Mesenchymal stem cell (in vitro differentiated cells and primary cell): Measurements from ENCODE around the gene LTC4S.
"Not testable (repeated sequence)": the region's sequence is repeated elsewhere in the genome, so short reads cannot be mapped to it uniquely, and the experiment has no call there.

Source experiments
- DNase-seq: peaks from one replicate; pipeline ENCODE4 v3.0.0-alpha.2; 2013
- H2AFZ ChIP-seq: one replicate; pipeline ENCODE4 v1.6.1; 2013; ENCODE audit warnings: low read depth, mild to moderate bottlenecking, control low read depth, inconsistent platforms, low read length, moderate library complexity
- H2AK5ac ChIP-seq: 2 replicates; pipeline ENCODE4 v1.6.1; 2013; ENCODE audit warnings: low read length, moderate library complexity, mild to moderate bottlenecking, inconsistent platforms; ENCODE audit not compliant: severe bottlenecking
- H2BK120ac ChIP-seq: one replicate; pipeline ENCODE4 v1.6.1; 2013; ENCODE audit warnings: low read depth, mild to moderate bottlenecking, inconsistent platforms, low read length, moderate library complexity
- H2BK12ac ChIP-seq, 2 experiments: one replicate each; pipeline ENCODE4 v1.6.1; 2013; ENCODE audit warnings: inconsistent platforms in 2 of 2, low read length in 2 of 2, mild to moderate bottlenecking in 2 of 2, moderate library complexity in 2 of 2, control low read depth in 1 of 2
- H2BK15ac ChIP-seq: one replicate; pipeline ENCODE4 v1.6.1; 2013; ENCODE audit warnings: mild to moderate bottlenecking, low read depth, inconsistent platforms; ENCODE audit not compliant: poor library complexity, severe bottlenecking
- H2BK5ac ChIP-seq: 2 replicates; pipeline ENCODE4 v1.6.1; 2013; ENCODE audit warnings: low read depth, mild to moderate bottlenecking, low read length, control low read depth, inconsistent platforms; ENCODE audit not compliant: poor library complexity, severe bottlenecking
- H3K14ac ChIP-seq, 2 experiments: one replicate each; pipeline ENCODE4 v1.6.1; 2013; ENCODE audit warnings: inconsistent platforms in 2 of 2, low read length in 2 of 2, control low read depth in 1 of 2, mild to moderate bottlenecking in 1 of 2, moderate library complexity in 1 of 2
- H3K18ac ChIP-seq, 2 experiments: one replicate each; pipeline ENCODE4 v1.6.1; 2013; ENCODE audit warnings: inconsistent platforms in 2 of 2, low read length in 2 of 2, control low read depth in 1 of 2, low read depth in 1 of 2, mild to moderate bottlenecking in 1 of 2
- H3K23ac ChIP-seq, 2 experiments: one replicate each; pipeline ENCODE4 v1.6.1; 2013; ENCODE audit warnings: inconsistent platforms in 2 of 2, low read length in 2 of 2, mild to moderate bottlenecking in 2 of 2, moderate library complexity in 2 of 2, control low read depth in 1 of 2
- H3K27ac ChIP-seq: 2 replicates; pipeline ENCODE4 v1.5.1; 2013; ENCODE audit warnings: mild to moderate bottlenecking, moderate library complexity, low read length, control low read depth, inconsistent platforms; ENCODE audit not compliant: poor library complexity, severe bottlenecking
- H3K27me3 ChIP-seq, 2 experiments: 2 replicates each; pipeline versions ENCODE4 v1.6.1 to v1.7.0; 2013; ENCODE audit warnings: low read length in 2 of 2, mild to moderate bottlenecking in 2 of 2, moderate library complexity in 2 of 2, control low read depth in 1 of 2, inconsistent platforms in 1 of 2; ENCODE audit not compliant: control insufficient read depth in 1 of 2, insufficient read depth in 1 of 2
- H3K36me3 ChIP-seq, 2 experiments: 2 replicates each; pipeline versions ENCODE4 v1.6.1 to v1.7.0; 2013; ENCODE audit warnings: low read length in 2 of 2, control low read depth in 1 of 2, inconsistent platforms in 1 of 2, low read depth in 1 of 2, mild to moderate bottlenecking in 1 of 2; ENCODE audit not compliant: insufficient read depth in 2 of 2, control insufficient read depth in 1 of 2
- H3K4ac ChIP-seq, 2 experiments: one replicate each; pipeline ENCODE4 v1.6.1; 2013; ENCODE audit warnings: inconsistent platforms in 2 of 2, low read length in 2 of 2, mild to moderate bottlenecking in 2 of 2, moderate library complexity in 2 of 2, control low read depth in 1 of 2, low read depth in 1 of 2
- H3K4me1 ChIP-seq: 2 replicates; pipeline ENCODE4 v1.6.1; 2013; ENCODE audit warnings: low read depth, low read length, control low read depth; ENCODE audit not compliant: control insufficient read depth, insufficient read depth
- H3K4me2 ChIP-seq: 2 replicates; pipeline ENCODE4 v1.6.1; 2013; ENCODE audit warnings: low read length, mild to moderate bottlenecking, inconsistent platforms; ENCODE audit not compliant: poor library complexity, severe bottlenecking
- H3K4me3 ChIP-seq, 2 experiments: 2 replicates each; pipeline versions ENCODE4 v1.5.1 to v1.7.0; 2013; ENCODE audit warnings: low read length in 2 of 2, mild to moderate bottlenecking in 2 of 2, control low read depth in 1 of 2, low read depth in 1 of 2; ENCODE audit not compliant: insufficient read depth in 1 of 2
- H3K79me1 ChIP-seq: replicated peaks from 2 replicates; pipeline ENCODE4 v1.6.1; 2013; ENCODE audit warnings: mild to moderate bottlenecking, control low read depth, low read length, inconsistent platforms; ENCODE audit not compliant: poor library complexity, severe bottlenecking
- H3K9ac ChIP-seq: 2 replicates; pipeline ENCODE4 v1.7.0; 2013; ENCODE audit warnings: mild to moderate bottlenecking, low read length, moderate library complexity
- H3K9me3 ChIP-seq: 2 replicates; pipeline ENCODE4 v1.7.0; 2013; ENCODE audit warnings: mild to moderate bottlenecking, low read length; ENCODE audit not compliant: control insufficient read depth
- H4K8ac ChIP-seq: one replicate; pipeline ENCODE4 v1.6.1; 2013; ENCODE audit warnings: inconsistent platforms, mild to moderate bottlenecking, low read length, moderate library complexity
- H4K91ac ChIP-seq: one replicate; pipeline ENCODE4 v1.6.1; 2013; ENCODE audit warnings: mild to moderate bottlenecking, low read length, inconsistent platforms
- WGBS: methylation state at CpG from one replicate; pipeline ENCODE4 v1.1.7; 2013; ENCODE audit warnings: mixed read lengths; 5-methylcytosine and 5-hydroxymethylcytosine counted together

Gene LTC4S

DNA sequence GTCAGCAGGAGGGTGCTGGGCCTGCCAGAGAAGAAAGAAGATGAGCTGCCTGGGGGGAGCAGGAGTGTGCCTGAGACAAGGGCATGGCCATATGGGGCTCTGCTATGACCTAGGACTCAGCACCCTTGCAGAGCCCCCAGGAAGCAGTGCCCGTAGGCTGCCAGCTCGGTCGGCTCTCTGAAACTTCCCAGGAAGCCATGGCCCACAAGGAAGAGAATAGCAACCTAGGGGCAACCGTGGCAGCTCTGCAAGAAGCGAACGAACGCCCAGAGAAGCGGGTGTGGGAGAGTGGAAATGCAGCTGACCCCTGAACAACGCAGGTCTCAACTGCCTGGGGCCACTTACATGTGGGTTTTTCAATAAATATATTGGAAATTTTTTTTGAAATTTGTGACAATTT, 10.7 kb upstream of the LTC4S start:
- Histone ChIP-seq H3K27me3 (no peaks in the 10 kb centered on the region), H2BK5ac (no peak overlapping the region), H2AFZ (no peak overlapping the region), H3K9ac (no peak overlapping the region), H2BK120ac (no peak overlapping the region), H3K36me3 (peaks cover 24 to 25% of the 10 kb centered on the region in 2 experiments), H2BK15ac (no peak overlapping the region), H3K4me2 (no peak overlapping the region), H3K4me1 (peaks cover 1% of the 10 kb centered on the region), H4K91ac (no peak overlapping the region), H3K4ac (no peak overlapping the region), H3K14ac (no peak overlapping the region), H4K8ac (no peak overlapping the region), H3K18ac (no peak overlapping the region), H3K79me1 (peaks cover under 1% of the 10 kb centered on the region), H3K9me3 (no peaks in the 10 kb centered on the region), H2BK12ac (no peak overlapping the region), H2AK5ac (no peak overlapping the region), H3K23ac (no peak overlapping the region), H3K27ac (no peak overlapping the region), H3K4me3 (no peak overlapping the region)
- 97% methylated on average over 9 of the region's 9 CpGs for WGBS
- DNase-seq, result no peak

- Histone ChIP-seq H3K27ac (no peak overlapping the region), H2AK5ac (no peak overlapping the region), H3K79me1 (no peaks in the 10 kb centered on the region), H2BK12ac (peak overlapping the region in 1 of 2 experiments; percentile 47), H3K9me3 (no peaks in the 10 kb centered on the region), H3K4me3 (no peak overlapping the region), H3K9ac (no peak overlapping the region), H3K36me3 (peaks cover 0 to 5% of the 10 kb centered on the region in 2 experiments), H3K18ac (no peak overlapping the region), H2AFZ (no peak overlapping the region), H3K4me2 (no peak overlapping the region), H2BK15ac (no peak overlapping the region), H4K8ac (no peak overlapping the region), H3K23ac (no peak overlapping the region), H2BK5ac (no peak overlapping the region), H3K14ac (no peak overlapping the region), H4K91ac (no peak overlapping the region), H3K4me1 (no peaks in the 10 kb centered on the region), H2BK120ac (no peak overlapping the region), H3K27me3 (no peaks in the 10 kb centered on the region), H3K4ac (no peak overlapping the region)
- DNase-seq, result no peak
- 92% methylated on average over 12 of the region's 12 CpGs for WGBS
These were observed 6.9 kb upstream of the LTC4S start for GRCh38 chr5:179786861-179787260.

GRCh38 chr5:179788193-179788854, 5.5 kb upstream of the LTC4S start:
- no peak overlapping the region for H3K18ac ChIP-seq
- no peak overlapping the region for H4K91ac ChIP-seq
- no peak overlapping the region for H2BK15ac ChIP-seq
- H3K14ac ChIP-seq, result no peak overlapping the region
- no peak overlapping the region for H2AK5ac ChIP-seq
- H4K8ac ChIP-seq, result peak overlapping the region; percentile 30
- no peak overlapping the region for H3K9ac ChIP-seq
- peaks cover 0 to 3% of the 10 kb centered on the region in 2 experiments for H3K36me3 ChIP-seq
- H3K79me1 ChIP-seq, result no peaks in the 10 kb centered on the region
- H2BK5ac ChIP-seq, result no peak overlapping the region
- H2AFZ ChIP-seq, result no peak overlapping the region
- no peak overlapping the region for H3K4me3 ChIP-seq
- no peak overlapping the region for H3K4me2 ChIP-seq
- no peak overlapping the region for H2BK120ac ChIP-seq
- no peak overlapping the region for H2BK12ac ChIP-seq
- peaks cover 8% of the 10 kb centered on the region for H3K4me1 ChIP-seq
- H3K9me3 ChIP-seq, result no peaks in the 10 kb centered on the region
- no peaks in the 10 kb centered on the region for H3K27me3 ChIP-seq
- WGBS, result 91% methylated on average over 7 of the region's 7 CpGs
- no peak overlapping the region for H3K4ac ChIP-seq
- H3K27ac ChIP-seq, result no peak overlapping the region
- H3K23ac ChIP-seq, result no peak overlapping the region
- DNase-seq, result no peak

- not testable (repeated sequence) for H3K79me1 ChIP-seq, H3K36me3 ChIP-seq, H2AFZ ChIP-seq, H3K23ac ChIP-seq, H3K4me3 ChIP-seq, H3K18ac ChIP-seq, H2BK120ac ChIP-seq, H3K27ac ChIP-seq, H4K8ac ChIP-seq, H3K27me3 ChIP-seq, H2BK15ac ChIP-seq, H2BK5ac ChIP-seq, DNase-seq, H4K91ac ChIP-seq, H3K4me2 ChIP-seq, H2BK12ac ChIP-seq, H3K9ac ChIP-seq, H3K4ac ChIP-seq, H3K14ac ChIP-seq, H2AK5ac ChIP-seq, H3K9me3 ChIP-seq
- H3K4me1 ChIP-seq, result peaks cover 17% of the 10 kb centered on the region
- WGBS, result 96% methylated on average over 8 of the region's 9 CpGs
These were observed 4.5 kb upstream of the LTC4S start for GRCh38 chr5:179789278-179789677.
